HTERT RPE-1 (cell line): ENCODE results near the gene OSTN.
"Not testable (repeated sequence)": the region's sequence is repeated elsewhere in the genome, so short reads cannot be mapped to it uniquely, and the experiment has no call there.

Experiments
- in situ Hi-C: fragments of 300-500 bp; cut with MboI; formaldehyde crosslinking; loops from 4 replicates; pipeline ENCODE4 v1.14.3; 2020; ENCODE audit warnings: low sequenced_read_pairs

Gene OSTN

DNA sequence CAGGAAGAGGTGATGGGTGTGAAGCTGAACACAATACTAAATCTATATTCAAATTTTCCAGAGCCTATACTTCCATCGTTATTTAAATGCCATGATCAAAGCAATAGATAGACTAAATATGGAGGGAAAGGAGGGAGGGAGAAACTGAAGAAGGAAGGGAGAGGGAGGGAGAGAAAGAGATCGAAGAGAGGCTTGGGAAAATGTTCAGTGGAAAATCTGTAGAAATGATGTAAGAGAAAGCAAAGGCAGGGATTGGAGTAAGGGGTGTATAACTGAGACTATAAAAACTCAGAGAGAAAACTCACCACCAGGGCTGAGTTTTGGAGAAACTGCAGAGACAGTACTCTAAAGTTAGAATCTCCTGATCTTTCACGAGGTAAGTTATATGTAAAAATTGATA is at the start of gene OSTN:
TSS of gene OSTN (plus strand) at position 310 of the 400 bp plus-strand sequence. CDS start 13,292 bp downstream, outside the sequence.
- in situ Hi-C loops, result no loop called here

- in situ Hi-C loops, result no loop called here
These were observed 47.4 kb upstream of the OSTN start for GRCh38 chr3:191151653-191152052.

DNA sequence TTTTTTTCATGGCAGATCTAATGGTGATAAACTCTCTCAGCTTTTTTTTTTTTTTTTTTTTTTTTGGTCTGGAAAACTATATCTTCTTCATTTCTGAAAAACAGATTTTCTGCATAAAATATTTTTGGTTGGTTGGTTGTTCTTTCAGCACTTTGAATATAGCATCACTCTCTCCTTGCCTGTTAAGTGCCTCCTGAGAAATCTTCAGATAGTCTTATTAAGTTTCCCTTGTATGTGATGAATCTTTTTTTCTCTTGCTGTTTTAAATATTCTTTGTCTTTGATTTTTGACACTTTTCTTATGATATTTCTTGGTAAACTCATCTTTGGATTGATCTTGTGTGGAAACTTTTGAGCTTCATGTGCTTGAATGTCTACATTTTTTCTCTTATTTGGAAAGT is 44.2 kb upstream of the OSTN start:
- in situ Hi-C loops, result no loop called here

DNA sequence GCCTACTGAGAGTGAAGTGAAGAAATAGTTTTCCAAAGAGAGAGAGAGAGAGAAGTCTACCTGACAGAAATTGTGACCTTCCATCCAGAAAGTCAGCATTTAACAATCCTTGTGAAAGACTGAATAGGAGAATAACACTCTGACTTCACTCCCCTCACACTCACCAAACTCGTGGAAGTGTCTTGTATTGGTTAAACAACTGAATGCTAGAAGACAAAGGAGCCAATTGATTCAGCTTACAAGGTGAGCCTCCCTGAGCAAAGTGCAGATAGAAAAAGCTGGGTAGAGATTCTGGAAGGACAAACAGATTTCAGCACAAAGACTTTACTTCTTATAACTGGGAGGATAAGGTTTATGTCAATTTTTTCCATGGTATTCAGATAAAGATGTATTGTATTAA is 40.8 kb upstream of the OSTN start:
- in situ Hi-C loops, result no loop called here

GRCh38 chr3:191158815-191159214 is 40.2 kb upstream of the OSTN start:
- in situ Hi-C loops, result no loop called here

DNA sequence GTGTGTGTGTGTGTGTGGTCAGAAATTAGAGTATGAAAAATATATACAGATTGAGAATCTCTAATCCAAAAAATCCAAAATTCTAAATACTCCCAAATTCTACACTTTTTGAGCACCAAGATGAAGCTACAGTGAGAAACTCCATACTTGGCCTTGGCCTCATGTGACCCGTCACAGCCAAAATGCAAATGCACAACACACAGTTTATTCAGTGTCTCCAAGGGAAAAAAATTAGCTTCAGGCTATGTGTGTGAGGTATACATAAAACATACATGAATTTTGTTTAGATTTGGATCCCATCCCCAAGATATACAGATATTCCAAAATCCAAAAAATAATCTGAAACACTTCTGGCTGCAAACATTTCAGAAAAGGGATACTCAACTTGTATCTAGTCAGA is 33.2 kb upstream of the OSTN start:
- in situ Hi-C loops, result no loop called here

- in situ Hi-C loops, result no loop called here
These were observed 32.7 kb upstream of the OSTN start for GRCh38 chr3:191166368-191166767.

DNA sequence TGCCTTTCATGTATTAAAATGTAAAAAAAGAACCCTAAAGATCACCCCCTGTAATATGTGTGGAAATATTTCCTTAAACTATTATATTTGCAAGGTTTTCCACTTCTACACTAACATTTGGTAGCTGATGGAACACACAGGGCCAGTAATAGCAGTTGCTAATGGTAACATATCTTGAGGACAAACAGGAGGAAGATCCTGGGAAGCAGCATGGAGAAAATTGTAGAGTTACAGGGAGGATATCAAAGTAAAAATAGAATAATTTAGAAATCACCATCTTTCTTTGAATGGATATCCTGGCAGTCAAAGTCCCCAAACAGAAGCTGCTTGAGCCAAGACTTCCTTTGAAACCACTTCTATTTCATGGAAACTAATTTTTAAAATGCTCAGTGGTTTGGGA is 29.5 kb upstream of the OSTN start:
- in situ Hi-C loops, result no loop called here

DNA sequence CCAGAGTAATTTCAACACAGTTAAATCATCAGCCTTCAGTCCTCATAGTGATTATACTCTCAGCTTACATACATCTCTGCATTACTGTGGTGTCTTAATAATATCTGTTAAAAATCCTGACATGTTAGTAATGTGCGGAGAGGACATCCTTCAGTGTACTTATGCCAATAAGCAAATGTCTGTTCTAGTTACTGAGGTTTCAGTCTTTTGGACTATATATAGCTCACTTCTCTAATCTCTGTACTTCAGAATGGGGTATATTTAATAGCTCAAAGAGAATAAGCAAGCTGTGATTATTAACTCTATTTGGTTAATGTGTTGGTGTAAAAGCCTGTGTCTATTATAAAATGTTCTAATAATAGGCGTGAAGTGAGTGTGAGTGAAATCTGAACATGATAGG is 28.9 kb upstream of the OSTN start:
- in situ Hi-C loops, result no loop called here

GRCh38 chr3:191175102-191175501 is 23.9 kb upstream of the OSTN start:
- in situ Hi-C loops, result no loop called here

DNA sequence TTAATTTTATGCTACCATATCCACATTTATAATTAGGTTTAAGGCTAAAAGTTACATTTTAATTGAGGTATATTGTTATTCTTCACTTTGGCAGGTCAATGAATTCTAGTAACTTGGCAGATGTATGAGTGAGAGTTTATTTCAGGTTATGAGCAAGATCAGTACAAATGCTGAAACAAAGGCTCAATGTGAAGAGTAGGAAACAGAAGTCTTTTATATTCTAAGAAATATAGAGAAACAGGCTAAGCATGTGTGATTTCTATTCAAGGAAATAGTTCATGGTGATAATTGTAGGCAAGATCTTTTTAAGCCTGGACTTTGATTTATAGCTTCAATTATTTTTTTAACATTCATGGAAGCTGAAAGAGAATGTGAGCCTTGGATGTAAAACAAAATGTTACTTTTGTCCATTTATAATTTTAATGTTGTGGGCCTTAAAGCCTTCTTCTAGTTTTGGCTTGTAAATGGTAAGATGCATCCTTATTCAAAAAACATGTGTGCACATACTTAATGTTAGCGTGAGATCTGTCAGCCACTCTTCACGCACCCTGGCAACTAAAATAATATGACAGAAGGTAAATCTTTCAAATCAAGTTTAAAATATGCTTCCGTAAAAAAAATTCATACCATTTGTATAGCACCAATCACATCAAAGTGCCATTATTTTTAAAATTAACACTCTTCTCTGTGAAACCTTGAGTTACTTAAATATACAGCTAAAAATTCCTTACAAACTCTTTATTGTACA is 22.8 kb upstream of the OSTN start:
- in situ Hi-C loops, result no loop called here

GRCh38 chr3:191185382-191185781 is 13.7 kb upstream of the OSTN start:
- in situ Hi-C loops, result not testable (repeated sequence)

- in situ Hi-C loops, result not testable (repeated sequence)
These were observed 10.8 kb upstream of the OSTN start for GRCh38 chr3:191188246-191188645.

DNA sequence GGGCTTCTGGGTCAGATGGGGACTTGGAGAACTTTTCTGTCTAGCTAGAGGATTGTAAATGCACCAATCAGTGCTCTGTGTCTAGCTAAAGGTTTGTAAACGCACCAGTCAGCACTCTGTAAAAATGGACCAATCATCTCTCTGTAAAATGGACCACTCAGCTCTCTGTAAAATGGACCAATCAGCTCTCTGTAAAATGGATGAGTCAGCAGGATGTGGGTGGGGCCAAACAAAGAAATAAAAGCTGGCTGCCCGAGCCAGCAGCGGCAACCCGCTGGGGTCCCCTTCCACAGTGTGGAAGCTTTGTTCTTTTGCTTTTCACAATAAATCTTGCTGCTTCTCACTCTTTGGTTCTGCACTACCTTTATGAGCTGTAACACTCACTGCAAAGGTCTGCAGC is 6.8 kb upstream of the OSTN start:
- in situ Hi-C loops, result not testable (repeated sequence)

GRCh38 chr3:191192941-191193340 is 6.1 kb upstream of the OSTN start:
- in situ Hi-C loops, result no loop called here

GRCh38 chr3:191197761-191198306 is 1.2 kb upstream of the OSTN start:
- in situ Hi-C loops, result no loop called here

DNA sequence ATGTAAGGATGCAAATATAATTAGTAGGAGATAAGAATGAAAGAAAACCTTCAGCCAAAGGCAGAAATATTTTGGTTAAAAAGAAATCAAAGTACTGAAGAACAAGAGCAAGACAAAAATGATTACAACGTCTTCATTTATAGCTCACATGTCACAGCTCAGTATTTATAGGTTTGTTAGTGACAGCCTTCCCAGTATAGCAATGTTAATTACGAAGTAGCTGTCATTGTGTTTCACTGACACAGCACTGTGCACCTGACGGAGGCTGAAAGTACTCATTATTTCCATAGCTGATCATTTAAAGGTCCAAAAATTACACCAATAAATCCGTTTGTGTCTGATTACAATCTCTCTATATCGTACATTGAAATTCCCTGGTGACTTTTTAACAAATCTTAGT is 561 bp upstream of the OSTN start:
- in situ Hi-C loops, result no loop called here

- in situ Hi-C loops, result no loop called here
These were observed 11.0 kb downstream of the OSTN start for GRCh38 chr3:191210032-191210431.

DNA sequence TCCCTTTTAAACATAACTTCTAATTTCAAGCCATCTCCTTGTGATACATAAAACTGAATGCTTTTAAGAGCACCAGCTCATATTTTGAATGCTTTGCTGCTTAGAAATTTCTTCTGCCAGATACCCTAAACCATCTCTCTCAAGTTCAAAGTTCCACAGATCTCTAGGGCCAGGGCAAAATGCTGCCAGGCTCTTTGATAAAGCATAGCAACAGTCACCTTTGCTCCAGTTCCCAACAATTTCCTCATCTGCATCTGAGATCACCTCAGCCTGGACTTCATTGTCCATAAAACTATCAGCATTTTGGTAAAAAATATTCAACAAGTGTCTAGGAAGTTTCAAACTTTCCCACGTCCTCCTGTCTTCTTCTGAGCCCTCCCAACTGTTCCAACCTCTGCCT is 17.5 kb downstream of the OSTN start:
- in situ Hi-C loops, result no loop called here

DNA sequence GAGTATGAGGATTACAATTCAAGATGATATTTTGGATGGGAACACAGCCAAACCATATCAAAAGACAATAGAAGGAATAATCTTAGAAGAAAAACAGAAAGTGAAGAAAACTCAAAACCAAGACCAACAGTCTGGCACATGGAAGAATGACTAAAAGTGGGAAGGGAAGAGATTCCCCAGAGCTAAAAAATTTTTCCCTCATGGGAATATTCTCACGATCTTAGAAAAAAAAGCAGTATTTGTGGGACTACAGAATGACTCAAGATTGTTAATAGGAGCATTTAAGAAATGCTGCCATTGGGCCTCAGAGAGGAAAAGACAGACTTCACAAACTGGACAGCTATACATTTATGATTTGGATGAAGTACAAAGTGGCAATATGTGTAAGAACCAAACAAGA is 18.3 kb downstream of the OSTN start:
- in situ Hi-C loops, result no loop called here

GRCh38 chr3:191220908-191221307 is 21.9 kb downstream of the OSTN start:
- in situ Hi-C loops, result no loop called here

GRCh38 chr3:191221638-191222037 is 22.6 kb downstream of the OSTN start:
- in situ Hi-C loops, result no loop called here

DNA sequence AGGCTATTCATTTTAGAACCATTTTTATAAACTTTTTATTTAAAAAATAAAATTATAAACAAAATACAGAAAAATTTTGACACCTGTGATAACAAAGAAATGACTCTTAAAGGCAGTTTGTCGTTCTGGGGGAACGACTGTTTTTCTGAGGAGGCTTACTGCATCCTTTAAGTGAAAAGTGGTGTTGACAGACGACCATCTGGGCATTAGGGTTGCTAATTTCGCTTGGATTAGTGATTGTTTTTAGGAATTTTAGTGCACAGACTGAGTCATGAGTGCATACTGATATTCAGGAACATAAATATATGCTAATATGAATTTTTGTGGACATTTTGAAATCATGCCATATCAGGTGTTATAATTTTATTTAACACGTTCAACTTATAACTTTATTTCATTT is 28.5 kb downstream of the OSTN start:
- in situ Hi-C loops, result no loop called here
